C4-2B (cell line): Measurements from ENCODE around the gene TRIM67.

Experiments
- ZFX ChIP-seq: fragments of 450-650 bp; IDR thresholded peaks from 2 replicates; pipeline ENCODE4 v1.6.1; 2017
- TF ChIP-seq, protein P1 (sequence below): fragments of 450-650 bp; conservative IDR thresholded peaks from 2 replicates; pipeline ENCODE4 v1.5.1; 2017; ENCODE audit warnings: mild to moderate bottlenecking

DNA sequence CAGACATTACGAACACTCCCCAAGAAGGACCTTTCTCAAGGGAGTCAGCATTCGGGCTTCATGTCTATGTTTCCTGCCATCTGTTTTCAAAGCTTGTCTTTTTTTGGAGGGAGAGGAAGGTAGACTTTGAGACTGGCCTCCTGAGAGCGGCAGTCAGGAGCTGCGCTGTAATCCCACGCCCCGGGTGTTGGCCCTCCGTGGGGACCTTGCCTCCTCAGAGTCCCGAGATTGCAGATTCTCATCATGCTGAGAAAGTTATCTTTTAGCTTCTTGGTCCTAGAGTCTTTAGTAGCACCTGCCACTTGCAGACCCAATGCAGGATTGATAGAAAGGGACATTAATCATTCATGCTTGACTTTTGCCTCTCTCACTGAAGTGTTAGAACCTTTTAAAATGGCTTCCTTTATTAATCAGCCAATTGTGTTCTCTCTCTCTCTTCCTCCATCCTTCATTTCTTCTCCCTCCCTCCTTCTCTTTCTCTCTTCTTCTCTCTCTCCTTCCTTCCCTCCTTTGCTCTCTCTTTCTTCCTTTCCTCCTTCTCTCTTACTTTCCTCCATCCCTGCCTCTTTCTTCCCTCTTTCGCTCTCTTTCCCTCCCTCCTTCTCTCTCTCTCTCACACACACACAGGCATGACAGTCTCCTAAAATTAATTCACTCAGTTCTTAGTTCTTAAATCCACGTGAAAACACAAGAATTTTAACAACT lies 54.0 kb downstream of the TRIM67 start:
- TF ChIP-seq, protein P1, sequence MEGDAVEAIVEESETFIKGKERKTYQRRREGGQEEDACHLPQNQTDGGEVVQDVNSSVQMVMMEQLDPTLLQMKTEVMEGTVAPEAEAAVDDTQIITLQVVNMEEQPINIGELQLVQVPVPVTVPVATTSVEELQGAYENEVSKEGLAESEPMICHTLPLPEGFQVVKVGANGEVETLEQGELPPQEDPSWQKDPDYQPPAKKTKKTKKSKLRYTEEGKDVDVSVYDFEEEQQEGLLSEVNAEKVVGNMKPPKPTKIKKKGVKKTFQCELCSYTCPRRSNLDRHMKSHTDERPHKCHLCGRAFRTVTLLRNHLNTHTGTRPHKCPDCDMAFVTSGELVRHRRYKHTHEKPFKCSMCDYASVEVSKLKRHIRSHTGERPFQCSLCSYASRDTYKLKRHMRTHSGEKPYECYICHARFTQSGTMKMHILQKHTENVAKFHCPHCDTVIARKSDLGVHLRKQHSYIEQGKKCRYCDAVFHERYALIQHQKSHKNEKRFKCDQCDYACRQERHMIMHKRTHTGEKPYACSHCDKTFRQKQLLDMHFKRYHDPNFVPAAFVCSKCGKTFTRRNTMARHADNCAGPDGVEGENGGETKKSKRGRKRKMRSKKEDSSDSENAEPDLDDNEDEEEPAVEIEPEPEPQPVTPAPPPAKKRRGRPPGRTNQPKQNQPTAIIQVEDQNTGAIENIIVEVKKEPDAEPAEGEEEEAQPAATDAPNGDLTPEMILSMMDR, result no peak
- TF ChIP-seq ZFX, result no peak
